ENCODE results near the gene TBXT.

The TBXT gene

DNA sequence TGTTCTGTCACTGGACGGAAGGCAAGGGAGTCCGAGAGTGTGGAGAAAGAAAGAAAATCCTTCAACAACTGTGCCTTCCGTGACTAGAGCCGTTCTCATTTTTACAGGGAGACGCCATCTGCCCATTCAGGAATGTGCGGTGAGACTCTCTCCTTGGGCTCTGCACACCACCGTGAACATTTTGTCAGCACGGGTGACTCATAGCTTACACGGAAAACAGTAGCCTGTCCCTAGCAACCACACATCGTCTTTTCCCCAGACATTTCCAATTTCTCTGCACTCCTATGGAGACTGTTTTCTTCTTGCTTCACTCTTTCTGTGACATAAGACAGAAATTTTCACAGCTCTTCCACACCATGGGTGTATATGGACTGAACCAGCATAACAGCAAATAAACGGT lies 55.1 kb downstream of the TBXT start:
- DNase-seq (ENCODE audit: low read depth): no peak

GRCh38 chr6:166109608-166110007 lies 58.0 kb downstream of the TBXT start:
- DNase-seq (ENCODE audit: low read depth): no peak

Data from activated gamma-delta T cell treated with anti-CD3 and anti-CD28 coated beads, Interleukin-2, amount 50 U/mL, for 16 hours (primary cell).